GM21786 (cell line): ENCODE measurements around the gene ADGRV1.

Source experiments
- ATAC-seq: cut with Tn5 transposase; IDR thresholded peaks from one replicate; pipeline ENCODE4 v1.9.1; 2021; ENCODE audit not compliant: unreplicated experiment

Gene ADGRV1

DNA sequence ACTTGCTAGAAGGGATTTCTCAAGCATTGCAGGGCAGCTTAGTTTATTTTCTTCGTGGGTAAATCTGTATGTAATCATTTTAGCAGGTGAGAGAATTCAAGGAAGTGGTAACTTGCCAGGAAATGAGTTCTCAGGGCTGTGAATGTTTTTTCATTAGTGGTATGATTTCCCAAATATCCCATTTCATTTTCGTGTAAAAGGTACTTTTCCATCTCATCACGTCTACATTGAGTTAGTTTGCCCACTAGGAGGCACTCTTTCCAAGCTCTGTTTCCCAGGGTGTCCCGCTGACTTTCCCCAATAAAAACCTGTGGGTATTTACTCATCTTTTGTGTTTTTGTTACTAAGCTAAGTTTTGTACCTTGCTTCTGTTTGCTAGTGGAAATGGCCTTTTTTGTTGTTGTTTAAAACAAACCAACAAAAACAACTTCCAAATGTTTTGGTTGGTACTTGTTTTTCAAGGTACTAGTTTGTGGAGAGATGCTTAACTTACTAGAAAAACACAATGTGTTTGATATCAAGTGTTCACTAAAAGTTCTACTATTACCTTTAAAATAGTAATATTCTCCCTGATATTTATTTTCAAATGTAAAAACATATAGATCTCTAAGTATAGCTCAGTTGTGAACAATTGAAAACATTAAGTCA, 373.6 kb downstream of the ADGRV1 start:
- peak; percentile 79 for ATAC-seq

DNA sequence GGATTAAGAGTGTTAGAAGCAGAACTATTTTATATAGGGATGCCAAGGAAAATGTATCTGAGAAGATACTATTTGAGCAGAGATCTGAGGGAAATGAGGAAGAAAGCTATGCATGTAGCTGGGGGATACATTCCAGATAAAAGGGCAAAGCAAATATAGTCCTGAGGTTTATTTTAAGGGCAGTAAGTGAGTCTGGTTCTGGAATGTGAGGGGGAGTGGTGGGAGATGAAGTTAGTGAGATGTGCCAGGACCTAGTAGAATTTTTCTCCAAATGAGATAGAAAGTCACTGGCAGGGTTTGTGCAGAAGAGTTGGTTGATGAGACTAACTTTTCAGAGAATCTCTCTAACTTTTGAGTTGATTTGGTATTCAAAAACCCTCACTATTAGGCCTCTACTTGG, 374.7 kb downstream of the ADGRV1 start:
- ATAC-seq: no peak

DNA sequence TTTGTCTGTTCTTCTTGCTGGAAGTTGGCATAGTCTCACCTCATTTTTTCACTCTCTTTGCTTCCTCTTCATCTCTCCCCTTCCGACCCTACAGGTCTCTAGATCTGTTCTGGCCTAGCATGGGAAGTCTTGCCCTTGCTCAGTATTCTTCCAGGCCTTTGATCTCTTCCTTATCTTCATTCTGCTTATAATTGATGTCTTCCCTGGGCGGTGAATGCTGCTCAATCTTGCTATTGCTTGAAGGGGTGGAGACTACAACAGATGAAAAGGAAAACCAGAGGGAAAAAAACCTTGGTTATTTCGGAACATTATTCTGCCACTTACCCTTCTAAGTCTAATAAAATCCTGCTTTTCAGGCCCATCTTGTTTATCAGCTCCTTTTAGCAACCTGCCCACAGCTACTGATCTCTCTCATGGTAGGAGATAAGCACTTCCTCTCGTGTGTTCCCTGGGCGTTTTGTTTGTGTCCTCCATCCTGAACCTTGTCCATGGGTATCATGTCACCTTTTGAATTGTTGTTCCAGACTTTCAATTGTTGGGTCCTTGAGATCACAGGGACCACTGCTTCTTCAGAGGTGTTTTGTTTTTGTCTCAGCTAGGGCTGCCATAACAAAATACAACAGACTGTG, 375.6 kb downstream of the ADGRV1 start:
- no peak for ATAC-seq

DNA sequence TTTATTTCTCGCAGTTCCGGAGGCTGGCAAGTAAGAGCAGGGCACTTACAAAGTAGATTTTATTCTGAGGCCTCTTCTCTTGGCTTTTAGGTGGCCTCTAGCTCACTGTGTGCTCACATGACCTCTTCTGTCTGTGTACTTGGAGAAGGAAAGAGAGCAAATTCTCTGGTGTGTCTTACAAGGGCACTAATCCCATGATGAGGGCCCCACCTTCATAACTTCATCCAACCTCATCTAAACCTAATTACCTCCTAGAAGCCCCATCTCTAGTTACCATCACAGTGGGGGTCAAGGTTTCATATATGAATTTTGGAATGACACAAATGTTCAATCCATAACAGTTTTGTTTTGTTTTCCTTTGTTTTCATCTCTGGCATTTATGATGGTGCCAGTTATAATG, 376.1 kb downstream of the ADGRV1 start:
- ATAC-seq: no peak

DNA sequence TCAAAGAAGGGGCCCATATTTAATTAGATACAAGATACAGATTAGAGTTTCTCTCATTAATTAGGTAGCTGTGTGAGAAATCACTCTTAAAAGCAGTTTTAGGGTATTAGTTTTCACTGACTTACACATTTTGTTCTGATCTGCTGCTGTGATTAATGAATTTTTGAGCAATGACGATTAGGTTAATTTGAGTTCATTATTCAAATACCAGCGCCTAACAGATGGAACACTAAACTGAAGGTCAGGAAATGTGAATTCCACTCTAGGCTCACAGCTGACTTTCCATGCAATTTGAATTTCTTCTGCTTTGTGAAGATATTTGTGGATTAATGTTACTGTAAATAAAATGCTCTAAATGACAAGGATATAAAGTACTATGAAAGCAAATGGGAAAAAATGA, 380.6 kb downstream of the ADGRV1 start:
- no peak for ATAC-seq

DNA sequence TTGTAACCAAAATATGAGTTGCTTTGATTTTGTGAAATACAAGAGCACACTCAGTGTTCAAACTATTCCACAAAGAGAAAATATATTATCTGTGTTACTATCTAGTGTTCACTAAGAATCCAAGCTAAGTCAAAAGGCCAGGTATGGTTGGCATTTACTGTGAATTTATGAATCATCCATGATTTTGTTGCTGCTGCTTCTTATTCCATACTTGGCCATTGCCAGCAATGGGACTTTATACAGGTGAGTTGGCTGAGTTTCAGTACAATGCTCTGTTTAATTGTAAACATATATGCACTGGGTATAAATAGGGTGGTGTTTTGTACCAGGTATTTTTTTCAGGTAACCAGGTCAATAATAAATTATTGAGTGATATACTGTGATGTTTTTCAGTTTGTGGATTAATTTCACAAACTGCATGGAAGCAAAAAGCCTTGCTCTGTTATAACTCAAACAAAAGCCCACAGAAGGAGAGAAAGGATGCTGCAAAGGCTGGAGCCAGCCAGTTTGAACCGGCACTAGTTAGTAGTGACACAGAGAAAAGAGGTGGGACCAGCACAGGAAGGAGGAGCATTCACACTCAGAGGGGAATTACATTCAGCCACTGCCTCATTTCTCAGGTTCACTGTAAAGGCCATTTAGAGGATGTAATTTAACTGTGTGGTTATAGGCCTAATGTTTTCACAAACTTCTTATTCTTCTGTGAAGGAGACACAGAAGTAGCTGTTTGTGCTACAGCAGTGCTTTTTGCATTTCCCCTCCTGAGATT, 381.8 kb downstream of the ADGRV1 start:
- peak; percentile 100 for ATAC-seq

DNA sequence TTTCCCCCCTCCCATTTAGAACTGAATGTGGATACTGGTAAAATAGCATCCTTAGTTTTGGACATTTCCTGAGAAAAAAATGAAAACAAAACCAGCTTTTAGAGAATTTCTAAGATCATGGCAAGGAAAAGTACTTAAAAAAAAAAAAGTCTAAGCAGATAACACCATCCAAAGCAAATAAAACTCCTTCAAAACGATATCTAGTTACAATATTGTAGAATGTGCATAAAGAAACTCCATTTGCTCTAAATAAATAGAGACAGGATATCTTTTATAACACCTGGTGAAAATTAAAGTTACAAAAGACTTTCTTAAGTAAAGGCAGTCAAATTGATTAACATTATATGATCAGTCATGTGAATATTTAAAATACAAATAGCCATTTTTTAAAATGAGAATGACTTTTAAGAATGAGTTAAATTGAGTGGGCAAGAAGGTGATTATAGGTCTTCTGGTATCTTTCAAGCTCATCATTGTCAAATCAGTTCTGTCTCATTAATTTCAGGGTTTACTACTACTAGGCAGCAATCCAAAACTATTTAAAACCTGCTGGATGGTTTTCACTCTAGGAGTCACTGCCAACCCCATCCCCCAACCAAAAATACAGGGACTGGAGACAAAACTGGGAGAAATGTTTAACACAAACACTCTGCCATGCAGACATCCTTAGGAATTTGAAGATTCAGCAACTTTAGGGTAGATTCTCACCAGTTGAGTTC, 382.6 kb downstream of the ADGRV1 start:
- no peak for ATAC-seq

DNA sequence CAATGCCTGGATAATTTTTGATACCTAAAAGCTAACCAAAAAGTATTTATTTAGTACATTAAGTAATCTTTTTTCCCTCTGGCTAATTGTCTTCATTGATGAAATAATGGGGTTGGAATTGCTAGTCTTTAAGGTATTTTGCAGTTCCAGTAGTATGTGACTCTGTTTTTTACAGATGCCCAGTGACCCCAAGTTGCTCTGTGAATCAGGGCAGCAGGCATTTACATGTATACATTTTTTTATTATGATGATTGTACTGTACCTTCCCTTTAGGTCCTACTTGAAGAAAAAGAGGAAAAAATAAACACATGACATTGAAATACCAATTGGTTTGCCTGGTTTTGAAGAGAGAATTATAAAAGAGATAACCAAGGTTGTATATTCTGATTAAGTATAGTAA, 385.5 kb downstream of the ADGRV1 start:
- no peak for ATAC-seq

DNA sequence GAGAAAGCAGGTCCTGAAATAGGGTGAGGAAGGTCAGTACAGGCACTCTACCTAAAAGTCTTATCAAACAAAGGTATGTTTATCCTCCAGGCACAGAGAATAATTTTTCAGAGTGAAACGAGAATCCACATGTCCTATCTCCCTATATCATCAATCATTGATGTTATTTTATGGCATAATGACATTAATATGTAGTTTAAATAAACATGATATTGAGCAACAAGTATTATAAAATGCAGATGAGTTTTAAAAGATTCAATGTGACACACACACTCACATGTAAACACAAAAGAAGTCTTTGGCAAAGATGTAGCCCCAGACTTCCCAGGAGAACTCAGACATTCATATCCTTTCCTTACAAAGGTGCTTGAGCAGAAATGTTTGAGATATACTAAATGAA, 389.1 kb downstream of the ADGRV1 start:
- no peak for ATAC-seq

DNA sequence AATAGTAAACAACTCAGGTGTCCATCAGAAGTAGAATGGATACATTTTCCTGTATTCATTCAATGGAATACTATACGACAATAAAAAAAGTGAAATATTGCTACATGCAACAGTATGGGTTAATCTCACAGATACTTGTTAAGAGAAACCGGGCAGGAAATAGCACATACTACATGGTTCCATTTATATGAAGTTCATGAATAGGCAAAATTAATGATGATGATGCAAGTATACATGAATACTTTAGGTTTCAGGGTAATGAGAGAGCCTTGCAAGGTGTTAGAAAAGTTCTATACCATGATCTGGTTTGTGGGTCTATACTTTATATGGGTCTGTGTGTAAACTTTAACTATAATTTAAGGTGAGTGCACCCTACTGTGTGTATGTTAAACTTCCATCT, 390.4 kb downstream of the ADGRV1 start:
- no peak for ATAC-seq

DNA sequence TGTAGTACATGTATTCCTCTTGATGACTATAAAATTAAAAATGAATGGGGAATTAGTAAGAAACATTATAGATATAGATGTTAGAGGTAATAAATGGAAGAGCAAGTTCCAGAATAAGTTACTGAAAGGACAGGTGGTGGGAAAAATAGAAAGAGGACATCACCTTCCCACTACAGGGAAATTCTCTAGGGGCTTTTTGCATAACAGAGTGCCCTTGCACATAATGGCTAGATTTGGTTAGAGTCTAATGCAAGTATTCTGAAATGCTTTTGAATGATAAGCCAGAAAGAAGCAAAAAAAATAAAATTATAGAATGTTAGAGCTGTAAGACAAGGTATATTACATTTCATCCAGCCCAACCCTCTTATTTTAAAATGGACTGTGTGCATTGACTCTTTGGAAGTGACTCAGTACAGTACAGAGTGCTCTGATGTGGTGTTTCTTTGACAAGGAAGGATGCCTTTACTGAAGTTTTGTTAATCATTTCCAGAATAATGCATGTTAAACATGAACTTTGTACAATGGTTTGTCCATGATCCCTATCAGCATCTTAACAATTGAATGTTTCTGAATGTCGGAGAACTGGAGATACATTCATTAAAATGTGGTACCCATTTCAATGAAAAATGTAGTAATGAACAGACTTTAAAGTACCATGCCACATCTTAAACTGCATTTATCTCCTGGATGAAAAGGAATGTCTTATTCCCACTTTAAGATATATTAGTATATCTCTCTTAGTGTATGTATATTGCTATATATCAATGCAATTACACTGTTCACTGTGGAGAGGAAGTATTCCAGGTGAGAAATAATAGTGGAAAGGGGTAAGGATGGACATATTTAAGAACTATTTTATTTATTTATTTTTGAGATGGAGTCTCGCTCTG, 391.1 kb downstream of the ADGRV1 start:
- ATAC-seq: peak; percentile 92

DNA sequence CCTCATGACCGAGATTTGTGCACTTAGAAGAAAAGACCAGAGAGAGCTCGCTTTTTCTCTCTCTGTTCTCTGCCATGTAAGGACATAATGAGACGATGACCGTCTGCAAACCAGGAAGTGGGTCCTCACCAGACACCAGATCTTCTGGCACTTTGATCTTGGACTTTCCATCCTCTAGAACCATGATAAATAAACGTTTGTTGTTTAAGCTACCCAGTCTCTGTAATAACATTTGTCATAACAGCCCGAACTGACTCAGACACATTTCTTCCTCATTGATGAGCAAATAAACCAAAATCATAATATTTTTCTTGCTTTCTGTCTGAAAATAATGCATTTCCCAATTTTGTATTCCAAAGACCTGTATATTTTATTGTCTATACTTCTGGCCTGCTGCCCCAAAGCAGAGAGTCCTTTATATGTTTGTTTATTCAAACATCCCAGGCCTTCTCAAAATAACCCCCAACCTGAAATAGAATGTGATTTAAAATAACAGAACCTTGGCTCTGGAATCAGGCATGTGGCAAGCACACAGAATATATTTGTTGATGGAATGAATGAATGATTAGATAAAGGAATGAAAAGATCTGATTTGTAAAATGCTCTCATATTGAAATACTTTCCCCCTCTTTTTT, 396.5 kb downstream of the ADGRV1 start:
- no peak for ATAC-seq

DNA sequence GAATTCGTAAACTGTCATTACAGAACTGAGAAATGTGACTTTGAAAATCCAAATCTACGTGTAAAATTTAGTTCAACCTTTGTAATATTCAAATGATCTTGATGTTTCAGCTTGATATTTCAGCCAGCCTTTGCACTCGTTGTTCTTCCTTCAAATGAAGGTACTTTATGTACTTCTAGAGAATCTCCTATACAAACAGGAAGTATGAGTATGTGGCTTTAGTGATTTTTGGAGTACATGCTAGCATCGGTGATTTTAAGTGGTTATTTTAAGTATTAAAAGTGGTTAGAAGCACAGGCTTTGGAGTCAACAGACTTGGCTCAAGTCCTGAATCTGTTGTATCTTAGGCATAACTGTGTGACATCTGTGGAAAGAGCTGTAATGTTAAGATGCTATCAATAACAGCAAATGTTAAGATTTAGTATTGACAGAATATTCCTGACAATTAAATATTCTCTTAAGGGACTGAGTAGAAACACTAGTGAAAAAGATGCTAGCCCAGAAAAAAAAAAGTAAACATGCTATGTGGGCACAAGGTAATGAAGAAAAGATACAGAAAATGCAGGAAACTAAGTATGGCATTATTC, 398.0 kb downstream of the ADGRV1 start:
- no peak for ATAC-seq

DNA sequence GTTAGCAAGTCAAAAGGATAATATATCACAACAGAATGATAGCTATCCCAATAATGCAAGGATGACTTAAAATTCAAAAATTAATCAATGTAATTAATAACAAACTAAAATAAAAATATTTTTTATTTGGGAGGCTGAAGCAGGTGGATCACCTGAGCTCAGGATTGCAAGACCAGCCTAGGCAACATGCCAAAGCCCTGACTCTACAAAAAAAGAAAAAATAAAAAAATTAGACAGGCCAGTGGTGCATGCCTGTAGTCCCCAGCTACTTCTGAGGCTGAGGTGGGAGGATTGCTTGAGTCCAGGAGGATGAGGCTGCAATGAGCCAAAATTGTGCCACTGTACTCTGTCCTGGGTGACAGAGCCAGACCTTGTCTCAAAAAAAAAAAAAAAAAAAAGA, 399.3 kb downstream of the ADGRV1 start:
- no peak for ATAC-seq

DNA sequence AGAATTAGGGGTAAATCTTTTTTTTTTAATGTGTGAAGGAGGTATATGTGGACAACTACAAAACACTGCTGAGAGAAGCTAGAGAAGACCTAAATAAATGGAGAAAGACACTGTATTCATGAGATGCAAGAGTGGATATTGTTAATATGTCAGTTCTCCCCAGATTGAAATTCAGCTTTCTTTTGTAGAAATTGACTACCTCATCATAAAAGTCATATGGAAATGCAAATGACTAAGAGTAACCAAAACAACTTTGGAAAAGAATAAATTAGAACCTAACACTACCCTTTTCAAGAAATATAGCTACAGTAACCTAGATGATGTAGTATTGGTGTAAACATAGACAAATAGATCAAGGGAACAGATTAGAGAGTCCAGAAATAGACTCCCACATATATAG, 400.7 kb downstream of the ADGRV1 start:
- ATAC-seq: no peak

DNA sequence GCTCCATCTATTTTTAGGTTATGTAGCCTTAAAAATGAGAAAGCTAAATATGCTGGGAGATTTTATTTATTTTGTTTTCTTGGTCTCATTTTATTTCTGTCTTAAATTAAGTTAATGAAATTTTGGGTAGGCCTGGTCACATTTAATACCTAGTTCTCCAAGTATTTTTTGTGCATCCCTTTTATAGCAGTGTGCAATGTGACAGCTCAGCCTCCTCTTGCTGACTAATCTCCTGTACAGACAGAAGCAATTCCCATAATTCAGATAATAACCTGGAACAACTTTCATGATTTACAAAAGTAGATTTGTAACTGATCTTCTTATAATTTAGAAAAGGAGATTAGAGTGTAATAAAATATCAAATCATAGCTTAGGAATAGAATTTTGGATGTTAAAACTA, 403.9 kb downstream of the ADGRV1 start:
- no peak for ATAC-seq

DNA sequence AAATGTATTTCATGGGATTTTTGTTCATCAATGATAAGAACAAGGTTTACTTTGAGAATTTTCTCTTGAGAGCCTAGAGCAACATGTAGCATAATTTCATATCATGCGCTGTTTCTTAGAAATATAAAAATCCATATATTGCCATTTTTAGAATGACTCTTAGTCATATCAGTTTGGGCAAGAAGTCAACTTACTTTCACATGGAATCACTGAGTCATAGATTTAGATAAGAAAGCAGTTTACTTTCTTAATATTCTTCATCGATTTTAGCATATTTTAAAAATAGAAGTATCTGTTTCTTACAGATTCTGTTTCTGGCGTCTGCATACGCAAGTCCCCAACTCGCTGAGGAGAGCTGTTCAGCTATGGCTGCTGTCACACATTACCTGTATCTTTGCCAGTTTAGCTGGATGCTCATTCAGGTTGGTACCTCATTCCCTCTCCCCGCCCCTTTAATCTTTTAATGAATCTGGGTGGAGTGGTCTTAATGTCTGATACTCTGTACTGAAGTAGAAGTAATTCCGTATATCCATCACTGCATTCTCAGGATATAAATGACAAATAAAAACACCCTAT, 406.6 kb downstream of the ADGRV1 start:
- no peak for ATAC-seq

DNA sequence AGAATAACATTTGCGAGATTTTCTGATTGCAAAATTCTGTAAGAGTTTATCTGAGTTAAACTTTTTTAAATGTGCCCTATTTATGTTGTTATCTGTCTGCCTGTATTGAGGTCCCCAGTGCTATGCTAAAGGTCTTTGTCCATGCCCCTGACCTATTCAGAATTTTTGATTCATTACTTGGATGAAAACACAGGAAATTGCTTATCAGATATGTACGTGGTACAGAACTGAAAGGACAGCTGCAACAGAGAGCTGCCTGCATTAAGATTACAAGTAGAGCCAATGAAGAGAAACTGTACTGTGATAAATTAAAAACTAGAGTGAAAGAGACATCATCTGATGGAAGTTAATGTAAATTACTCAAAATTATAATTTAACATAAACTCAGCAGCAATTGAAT, 408.8 kb downstream of the ADGRV1 start:
- ATAC-seq: no peak

DNA sequence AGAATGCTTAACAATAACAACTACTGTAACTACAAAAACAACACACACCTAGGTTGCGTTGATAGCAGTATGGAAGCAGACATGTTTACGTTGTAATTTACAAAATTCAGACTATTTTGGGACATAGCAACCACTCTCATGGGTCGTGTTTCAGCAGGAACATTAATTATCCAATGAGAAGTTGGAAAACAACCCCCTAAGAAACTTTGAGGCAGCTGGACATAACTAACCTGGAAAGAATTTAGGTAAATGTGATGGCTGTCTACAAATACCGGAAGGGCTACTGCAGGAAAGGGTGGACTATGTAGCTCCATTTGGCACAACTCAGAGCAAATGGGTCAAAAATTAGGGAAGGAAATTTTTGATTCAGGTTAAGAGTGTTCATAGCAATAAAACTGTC, 409.3 kb downstream of the ADGRV1 start:
- ATAC-seq: no peak

DNA sequence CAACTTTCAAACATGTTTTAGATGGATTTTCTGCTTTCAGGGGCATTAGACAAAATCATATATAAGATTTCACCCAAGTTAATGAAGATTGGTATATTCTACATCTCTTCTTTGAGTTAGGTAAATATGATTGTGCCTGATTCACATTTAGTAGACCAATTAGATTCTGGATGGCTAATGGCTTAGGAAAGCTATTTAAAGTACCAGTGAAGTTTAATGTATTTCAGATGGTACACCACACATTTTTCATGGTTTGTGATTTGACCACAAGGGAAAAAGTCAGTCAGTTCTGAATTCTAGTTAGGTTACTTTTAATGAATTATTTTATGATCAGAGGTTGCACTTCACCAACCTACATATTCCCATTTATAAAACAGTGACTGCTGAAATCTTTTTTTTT, 409.7 kb downstream of the ADGRV1 start:
- ATAC-seq: no peak
